Cerebellar nuclear complex (tissue), 1 donor: ENCODE data around the gene RYR2.
"Not testable (repeated sequence)": the region's sequence is repeated elsewhere in the genome, so short reads cannot be mapped to it uniquely, and the experiment has no call there.

ENCODE experiments used
- DNase-seq, 2 experiments: peaks; one replicate each; lab custom pipeline; 2025; lab: John Stamatoyannopoulos, UW

Gene RYR2

DNA sequence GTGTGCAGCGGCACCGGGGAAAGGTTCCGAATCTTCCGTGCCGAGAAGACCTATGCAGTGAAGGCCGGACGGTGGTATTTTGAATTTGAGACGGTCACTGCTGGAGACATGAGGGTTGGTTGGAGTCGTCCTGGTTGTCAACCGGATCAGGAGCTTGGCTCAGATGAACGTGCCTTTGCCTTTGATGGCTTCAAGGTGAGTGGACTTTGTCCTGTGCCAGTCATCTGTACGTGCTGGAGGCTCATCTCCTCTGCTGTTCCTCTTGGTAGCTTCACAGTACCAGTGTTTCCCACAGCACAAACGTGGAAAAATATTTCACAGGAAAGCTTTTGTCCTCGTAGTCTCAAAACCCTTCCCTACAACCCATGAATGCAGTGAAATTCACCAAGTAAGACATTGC lies 524.6 kb downstream of the RYR2 start:
- DNase-seq: no peak

DNA sequence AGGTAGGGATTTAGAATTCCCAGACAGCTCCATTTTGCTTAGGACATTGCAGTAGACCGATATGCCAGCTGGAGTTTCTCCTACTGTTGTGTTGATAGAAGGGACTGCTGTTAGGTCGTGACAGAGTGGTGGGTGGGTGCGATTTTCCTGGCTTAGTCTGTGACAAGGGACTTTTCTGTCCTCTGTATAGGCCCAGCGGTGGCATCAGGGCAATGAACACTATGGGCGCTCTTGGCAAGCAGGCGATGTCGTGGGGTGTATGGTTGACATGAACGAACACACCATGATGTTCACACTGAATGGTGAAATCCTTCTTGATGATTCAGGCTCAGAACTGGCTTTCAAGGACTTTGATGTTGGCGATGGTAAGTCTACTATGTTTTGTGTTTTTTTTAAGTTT lies 527.0 kb downstream of the RYR2 start:
- no peak for DNase-seq

DNA sequence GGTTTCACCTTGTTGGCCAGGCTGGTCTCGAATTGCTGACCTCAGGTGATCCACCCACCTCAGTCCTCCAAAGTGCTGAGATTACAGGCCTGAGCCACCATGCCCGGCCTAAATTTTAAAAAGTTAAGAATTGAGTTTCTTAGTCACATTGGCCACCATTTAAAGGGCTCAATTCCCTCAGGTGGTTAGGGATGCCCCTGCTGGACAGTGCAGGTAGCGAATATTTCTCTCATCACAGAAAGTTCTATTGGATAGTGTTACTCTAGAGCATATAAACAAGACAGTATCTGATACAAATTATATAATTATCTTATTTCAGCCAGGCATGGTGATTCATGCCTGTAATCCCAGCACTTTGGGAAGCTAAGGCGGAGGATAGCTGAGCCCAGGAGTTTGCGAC lies 528.5 kb downstream of the RYR2 start:
- no peak for DNase-seq

DNA sequence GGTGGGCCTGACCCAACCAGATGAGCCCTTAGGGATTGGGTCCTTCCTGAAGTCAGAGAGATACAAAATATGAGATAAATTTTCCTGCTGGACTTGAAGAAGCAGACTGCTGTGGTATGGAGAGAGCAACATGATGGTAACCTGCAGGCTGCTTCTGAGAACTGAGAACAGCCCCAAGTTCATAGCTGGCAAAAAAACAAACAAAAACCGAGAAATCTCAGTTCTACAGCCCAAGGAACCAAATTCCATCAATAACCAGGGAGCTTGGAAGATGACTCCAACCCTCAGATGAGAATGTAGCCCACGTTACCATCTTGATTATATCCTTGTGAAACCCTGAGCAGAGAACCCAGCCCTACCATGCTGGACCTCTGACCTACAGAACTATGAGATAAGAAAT lies 532.6 kb downstream of the RYR2 start:
- DNase-seq: no peak

DNA sequence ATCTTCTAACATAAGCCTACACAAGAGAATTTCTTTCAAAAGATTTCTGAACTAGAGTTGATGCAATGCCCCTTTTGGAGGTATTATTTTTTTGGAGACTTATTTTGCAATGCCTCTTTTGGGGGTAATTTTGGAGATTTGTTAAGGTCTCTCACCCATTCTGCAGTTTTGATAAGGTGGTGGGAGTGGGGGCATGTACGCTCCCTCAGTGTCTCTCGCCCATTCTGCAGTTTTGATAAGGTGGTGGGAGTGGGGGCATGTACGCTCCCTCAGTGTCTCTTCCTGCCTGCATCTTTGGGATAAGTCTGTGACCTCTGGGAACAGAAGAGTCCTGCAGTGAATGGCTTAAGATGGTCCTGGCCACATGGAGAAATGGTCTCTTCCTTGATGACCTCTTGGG lies 536.6 kb downstream of the RYR2 start:
- DNase-seq: no peak

DNA sequence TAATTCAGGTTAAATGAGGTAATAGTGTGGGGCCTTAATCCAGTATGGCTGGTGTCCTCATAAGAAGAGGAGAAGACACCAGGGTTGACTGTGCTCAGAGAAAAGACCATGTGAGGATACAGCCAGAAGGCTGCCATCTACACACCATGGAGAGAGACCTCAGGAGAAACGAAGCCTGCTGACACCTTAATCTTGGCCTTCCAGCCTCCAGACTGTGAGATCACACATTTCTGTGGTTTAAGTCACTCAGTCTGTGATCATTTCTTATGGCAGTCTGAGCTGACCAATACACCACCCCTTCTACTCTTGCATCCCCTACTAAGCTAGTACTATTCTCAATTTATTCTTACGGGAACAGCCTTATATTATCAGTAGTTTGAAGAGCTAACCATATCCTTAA lies 538.7 kb downstream of the RYR2 start:
- DNase-seq: no peak

DNA sequence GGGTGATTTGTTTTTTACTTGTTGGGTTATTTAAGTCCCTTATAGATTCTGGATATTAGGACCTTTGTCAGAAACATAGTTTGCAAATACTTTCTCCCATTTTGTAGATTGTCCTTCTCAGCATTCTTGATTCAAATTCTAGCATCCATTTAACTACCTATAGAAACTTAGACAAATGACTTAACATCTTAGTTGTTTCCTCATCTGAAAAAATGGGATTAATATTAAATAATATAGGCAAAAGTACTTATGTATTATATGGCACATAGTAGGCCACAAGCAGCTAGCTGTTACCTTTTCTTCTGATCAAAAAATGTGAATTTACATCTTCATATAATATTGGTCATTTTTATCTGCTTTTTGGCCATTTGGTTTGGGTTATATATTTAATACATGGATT lies 541.3 kb downstream of the RYR2 start:
- DNase-seq: no peak

DNA sequence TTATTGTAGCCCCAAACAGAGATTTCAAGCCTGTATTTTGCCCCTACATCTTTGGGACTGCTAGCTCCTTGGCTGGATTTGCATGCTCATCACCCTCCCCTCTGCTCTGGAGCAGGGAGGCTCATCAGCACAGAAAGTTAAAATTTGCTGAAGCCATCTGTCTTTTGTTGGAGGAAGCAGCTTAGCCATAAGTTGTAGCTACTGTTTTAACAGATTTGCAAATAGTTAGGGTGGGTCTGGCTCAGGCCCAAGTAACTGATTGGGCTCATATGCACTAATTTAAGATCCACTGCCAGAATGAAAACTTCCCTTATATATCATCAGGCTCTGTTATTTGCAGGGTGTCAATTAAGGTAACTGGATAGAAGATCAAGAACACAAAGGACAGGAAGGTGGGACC lies 541.8 kb downstream of the RYR2 start:
- DNase-seq: no peak

DNA sequence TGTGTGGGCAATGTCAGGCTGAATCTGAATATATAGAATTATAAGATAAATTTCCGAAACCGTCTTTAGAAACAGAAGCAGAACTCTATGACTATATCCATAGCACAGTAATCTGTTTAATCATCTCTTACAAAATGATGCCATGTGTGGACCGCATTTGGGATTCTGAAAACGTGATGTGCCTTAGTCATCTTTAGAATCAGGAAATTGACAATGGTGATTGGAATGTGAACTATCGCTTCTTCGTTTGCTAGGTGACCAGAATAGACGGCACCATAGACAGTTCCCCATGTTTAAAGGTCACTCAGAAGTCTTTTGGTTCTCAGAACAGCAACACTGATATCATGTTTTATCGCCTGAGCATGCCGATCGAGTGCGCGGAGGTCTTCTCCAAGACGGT lies 548.4 kb downstream of the RYR2 start:
- no peak for DNase-seq

DNA sequence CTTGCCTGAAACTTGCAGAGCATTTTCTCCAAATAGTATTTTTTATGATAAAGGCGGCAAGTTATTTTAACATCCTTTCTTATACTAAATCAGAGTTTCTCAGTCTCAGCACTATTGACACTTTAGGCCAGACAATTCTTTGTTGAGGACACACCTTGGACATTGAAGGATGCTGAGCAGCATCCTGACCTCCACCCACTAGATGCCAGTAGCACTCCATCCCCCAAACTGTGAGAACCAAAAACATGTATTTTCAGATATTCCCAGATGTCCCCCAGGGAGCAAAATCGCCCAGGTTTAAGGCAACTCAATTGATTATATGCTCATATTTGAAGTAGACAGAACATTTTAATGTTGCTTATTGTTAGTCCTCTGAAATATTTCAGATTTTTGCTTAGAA lies 549.4 kb downstream of the RYR2 start:
- no peak for DNase-seq

DNA sequence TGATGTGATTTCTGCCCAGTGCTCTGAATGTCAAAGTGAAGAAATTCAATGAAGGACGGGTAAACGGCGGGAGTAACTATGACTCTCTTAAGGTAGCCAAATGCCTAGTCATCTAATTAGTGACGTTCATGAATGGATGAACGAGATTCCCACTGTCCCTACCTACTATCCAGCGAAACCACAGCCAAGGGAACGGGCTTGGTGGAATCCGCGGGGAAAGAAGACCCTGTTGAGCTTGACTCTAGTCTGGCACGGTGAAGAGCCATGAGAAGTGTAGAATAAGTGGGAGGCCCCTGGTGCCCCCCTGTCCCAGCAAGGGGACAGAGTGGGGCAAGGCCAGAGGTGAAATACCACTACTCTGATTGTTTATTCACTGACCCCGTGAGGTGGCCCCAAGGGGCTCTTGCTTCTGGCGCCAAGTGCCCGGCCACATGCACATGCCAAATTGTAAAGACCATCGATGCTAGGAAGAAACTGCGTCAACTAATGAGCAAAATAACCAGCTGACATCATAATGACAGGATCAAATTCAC lies 561.1 kb downstream of the RYR2 start:
- not testable (repeated sequence) for DNase-seq

DNA sequence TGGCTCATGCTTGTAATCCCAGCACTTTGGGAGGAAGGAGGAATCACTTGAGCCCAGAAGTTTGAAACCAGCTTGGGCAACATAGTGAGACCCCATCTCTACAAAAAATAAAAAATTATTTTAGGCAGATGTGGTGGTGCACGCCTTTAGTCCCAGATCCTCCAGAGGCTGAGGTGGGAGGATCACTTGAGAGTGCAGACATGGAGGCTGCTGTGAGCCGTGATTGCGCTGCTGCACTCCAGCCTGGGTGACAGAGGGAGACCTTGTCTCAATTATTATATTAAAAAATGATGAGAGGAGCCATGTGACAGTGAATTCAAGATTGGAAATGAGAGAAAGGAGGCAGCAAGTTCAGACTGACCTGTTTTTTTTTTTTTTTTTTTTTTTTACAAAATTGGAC lies 566.4 kb downstream of the RYR2 start:
- no peak for DNase-seq

DNA sequence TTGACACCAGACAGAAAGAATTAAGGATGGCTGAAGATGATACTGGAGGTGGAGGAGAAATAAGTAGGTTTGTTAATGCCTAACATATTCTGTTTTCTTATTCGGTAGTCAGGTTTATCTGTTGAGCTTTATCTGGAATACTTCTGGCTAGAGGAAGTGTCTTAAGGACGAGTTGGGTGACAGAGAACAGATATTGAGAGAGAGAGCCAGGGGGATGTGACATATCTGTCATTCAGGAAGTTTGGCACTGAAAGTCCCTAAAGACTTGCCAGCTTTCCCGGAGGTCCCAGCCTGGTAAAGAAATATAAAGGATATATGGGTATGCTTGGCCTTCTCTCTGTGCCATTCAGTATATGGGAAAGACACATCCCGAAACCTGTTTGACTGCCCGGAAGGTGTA lies 568.2 kb downstream of the RYR2 start:
- DNase-seq: no peak

DNA sequence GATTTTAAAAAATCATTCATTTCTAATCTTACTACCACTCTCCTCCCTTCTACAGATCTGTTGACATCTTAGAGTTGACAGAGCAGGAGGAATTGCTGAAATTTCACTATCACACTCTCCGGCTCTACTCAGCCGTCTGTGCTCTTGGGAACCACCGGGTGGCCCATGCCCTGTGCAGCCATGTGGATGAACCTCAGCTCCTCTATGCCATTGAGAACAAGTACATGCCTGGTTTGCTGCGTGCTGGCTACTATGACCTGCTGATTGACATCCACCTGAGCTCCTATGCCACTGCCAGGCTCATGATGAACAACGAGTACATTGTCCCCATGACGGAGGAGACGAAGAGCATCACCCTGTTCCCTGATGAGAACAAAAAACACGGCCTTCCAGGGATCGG lies 572.0 kb downstream of the RYR2 start:
- no peak for DNase-seq

DNA sequence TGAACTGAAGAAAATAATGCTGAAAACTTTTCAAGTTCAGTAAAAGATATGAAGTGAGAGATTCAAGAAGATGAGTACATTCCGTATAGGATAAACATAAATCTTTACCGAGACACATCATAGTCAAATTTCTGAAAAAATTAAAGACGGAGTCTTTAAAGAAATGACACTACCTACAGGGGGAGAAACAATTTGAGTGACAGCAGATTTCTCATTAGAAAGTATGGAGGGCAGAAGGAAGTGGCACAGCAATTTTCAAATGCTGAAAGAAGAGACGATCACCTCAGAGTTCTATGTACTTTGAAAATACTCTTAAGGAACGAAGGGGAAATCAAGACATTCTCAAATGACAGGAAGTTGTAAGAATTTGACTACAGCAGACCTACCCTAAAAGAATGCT lies 577.6 kb downstream of the RYR2 start:
- DNase-seq: no peak

DNA sequence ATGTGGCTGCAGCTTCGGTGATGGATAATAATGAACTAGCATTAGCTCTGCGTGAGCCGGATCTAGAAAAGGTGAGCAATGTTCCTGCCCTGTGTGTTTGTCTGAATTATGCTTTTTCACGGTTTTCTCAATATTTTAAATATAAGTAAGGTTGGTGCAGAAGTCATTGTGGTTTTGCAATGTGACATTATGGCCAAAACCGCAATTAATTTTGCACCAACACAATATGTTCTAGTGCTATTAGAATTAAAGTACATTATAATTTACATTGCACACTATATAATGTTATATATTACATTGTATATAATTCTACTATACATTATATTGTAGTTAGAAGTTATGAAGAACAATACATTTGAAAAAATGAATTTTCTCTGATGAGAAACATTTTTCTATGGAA lies 592.9 kb downstream of the RYR2 start:
- DNase-seq: no peak

DNA sequence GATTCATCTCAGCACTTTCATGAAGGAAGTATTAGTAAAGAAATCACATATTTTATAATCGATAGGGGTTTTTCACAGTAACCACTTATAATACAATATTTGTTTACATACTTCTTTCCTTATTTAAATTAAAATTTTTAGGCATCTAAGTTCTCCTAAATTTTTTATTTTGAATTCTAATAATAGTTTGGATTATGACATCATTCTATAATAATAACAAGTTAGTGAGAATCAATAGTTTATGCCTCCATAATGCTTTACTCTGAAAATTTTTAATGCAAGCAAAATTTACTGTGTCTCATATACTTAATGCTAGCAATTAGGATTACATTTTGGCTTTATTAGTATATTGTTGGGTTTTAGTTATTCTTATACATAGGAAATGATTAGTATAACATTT lies 596.6 kb downstream of the RYR2 start:
- DNase-seq: no peak

DNA sequence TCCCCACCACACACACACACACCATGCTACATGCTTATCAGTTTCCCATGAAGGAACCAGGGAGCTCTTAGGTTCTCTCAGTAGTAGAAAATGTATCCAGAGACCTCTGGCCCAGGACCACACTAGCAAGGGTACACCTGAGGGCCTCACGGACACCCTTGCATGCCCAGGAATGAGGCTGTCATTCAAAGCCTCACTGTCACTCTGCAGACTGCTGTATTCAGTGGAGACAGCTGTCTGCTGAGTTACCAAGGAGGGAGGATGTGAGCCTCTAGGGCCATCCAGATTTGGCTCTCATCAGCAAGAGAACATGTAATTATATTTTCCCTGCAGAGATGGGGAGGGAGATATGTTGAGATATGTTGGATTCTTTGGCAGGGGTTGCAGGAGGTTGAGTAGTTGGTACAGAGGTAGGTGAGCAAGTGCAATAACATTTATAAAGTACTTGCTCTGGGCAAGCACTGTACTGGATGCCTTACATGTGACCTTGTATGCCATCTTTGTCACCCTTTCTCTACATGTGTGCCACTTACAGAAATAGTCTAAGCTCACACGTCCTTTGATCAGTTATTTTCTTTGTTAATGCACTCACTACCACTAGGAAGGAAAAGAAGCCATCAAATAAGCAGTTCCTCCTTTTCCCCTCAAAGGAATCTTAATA lies 598.2 kb downstream of the RYR2 start:
- DNase-seq: no peak

DNA sequence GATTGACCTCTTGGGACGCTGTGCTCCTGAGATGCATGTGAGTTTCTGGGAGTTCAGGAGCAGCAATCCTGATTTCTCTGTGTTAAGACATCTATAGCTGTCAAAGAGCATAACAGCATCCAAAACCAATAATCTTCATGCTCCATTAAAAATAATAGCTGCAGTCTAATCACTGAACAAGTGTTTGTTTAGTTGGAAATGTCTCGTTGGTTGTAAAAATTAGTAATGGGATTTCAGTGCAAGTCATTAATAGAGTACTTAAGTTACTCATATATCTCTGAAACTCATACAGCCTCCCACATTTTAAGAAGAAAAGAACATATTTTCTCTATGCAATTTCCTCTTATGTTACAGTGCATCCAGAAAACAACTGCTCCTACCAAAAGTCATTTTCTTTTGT lies 599.0 kb downstream of the RYR2 start:
- no peak for DNase-seq

DNA sequence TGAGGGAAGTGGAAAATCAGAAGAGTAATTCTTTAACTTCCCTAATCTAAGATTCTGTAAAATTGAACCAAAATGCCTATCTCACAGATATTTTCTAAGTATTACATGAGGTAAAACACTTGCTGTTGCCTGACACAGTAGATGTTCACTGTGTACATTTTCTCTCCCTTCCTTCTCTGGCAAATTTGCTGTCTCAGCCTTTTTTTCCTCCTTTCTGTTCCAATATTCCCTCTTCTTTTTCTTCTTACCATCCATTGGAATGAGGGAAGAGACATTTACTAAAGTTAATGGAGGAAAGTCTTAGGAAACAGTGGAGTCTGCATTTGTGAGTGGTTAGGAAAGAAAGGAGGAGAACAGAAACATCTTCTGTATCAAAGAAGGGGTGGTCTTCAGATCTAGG lies 608.8 kb downstream of the RYR2 start:
- no peak for DNase-seq

DNA sequence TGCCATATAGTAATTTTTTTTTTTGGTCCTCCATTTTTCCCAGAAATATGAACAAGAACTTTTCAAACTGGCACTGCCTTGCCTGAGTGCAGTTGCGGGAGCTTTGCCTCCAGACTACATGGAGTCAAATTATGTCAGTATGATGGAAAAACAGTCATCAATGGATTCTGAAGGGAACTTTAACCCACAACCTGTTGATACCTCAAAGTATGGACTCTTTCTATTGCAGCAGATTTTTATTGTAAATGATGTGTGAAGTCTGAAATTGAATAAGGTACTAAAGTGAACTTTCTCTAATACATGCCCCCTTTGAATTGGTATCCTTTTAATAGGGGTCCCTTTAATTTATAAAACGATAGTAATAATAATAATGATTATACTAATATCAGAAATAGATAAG lies 613.8 kb downstream of the RYR2 start:
- DNase-seq: no peak

DNA sequence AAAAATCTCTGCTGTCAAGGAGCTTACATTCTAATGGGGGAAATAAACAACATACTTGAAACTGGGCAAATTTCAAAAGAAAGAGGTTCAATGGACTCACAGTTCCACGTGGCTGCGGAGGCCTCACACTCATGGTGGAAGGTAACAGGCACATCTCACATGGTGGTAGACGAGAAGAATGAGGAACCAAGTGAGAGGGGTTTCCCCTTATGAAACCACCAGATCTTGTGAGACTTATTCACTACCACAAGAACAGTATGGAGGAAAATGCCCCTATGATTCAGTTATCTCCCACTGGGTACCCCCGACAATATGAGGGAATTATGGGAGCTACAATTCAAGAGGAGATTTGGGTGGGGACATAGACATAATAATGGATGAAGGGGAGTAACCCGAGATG lies 622.4 kb downstream of the RYR2 start:
- no peak for DNase-seq

DNA sequence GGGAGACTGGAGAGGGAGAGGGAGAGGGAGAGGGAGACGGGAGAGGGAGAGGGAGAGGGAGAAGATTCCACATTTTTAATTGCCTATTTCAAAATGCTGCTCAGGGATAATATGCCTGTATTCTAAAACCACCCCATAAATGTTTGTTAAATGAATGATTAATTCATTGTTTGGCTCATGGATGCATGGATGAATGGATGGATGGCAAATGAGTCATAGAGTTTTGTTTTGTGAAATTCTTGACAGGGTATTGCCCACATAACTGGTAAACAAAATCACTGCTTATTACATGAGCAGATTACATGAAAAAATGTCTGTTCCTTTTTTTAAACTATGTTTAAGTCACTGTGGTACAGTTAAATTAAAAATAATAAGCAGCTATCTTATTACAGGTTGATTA lies 628.3 kb downstream of the RYR2 start:
- no peak for DNase-seq

DNA sequence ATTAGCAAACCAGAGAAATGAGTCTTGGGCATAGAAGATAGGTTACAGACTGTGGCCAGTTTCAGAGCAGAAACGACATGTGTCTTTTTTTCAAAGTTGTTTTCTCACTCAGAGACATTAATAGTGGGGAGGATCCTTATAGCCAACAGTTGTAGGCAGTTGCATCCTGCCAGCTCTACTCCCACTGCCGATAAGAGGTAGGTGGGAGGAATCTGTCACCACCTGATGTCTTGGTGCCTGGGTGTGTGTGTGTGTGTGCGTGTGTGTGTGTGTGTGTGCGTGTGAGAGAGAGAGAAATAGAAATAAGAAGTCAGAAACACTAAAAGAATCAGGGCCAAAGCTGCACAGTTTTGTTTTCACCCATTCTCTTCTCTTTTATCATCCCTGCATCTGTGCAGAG lies 629.3 kb downstream of the RYR2 start:
- DNase-seq: no peak

DNA sequence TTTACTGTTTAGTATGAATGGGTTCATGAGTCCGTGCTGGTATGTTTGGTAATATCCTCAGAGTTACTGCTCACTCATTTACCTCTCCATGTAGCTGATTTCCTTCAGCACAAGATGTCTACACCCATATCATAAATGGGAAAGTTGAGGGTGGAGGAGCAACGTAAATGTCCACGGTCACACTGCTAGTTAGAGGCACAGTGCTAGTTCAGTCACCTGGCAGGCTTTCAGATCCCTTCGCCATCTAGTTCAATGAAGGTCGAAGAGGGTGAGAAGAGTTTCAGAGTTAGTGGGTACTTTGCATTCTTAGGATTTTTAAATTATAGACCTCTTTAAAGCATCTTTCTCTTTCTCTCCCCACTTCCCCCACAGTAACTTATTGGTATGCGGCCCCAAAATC lies 630.0 kb downstream of the RYR2 start:
- DNase-seq: no peak
